Naive thymus-derived CD4-positive, alpha-beta T cell (primary cell): Measurements from ENCODE around the gene PPP1R1B. TPM values are rescaled to one million over a fixed set of nuclear protein-coding genes. Genes with fewer than 3 reads are reported as not detected.
A peak's percentile ranks its signal among the peaks of the same experiment; 100 is the strongest.

ENCODE experiments used
- ATAC-seq: fragments of 150-1000 bp; cut with Tn5 transposase; 2 replicates; pipeline ENCODE4 v1.10.0; 2021; ENCODE audit warnings: mild to moderate bottlenecking, moderate library complexity
- CTCF ChIA-PET: fragments of 350-600 bp; sonication (Branson Sonifier 250); formaldehyde crosslinking; loops from one replicate; lab custom pipeline; 2021; ENCODE audit warnings: antibody characterized with exemption; lab: Charles Lee
- POLR2A ChIA-PET: fragments of 350-600 bp; sonication (Branson Sonifier 250); formaldehyde crosslinking; loops from one replicate; lab custom pipeline; 2021; ENCODE audit warnings: antibody characterized with exemption, inconsistent platforms; lab: Charles Lee
- DNase-seq, 9 donors: peaks; one replicate each; pipeline versions ENCODE4 v3.0.0 to v3.0.0-alpha.2; 2020 to 2022; ENCODE audit warnings: mixed read lengths in 1 of 9
- H3K27ac ChIP-seq: one replicate; pipeline ENCODE4 v1.7.0; 2013; ENCODE audit warnings: mild to moderate bottlenecking, low read depth, low read length, moderate library complexity
- H3K27me3 ChIP-seq, 2 donors: one replicate each; pipeline ENCODE4 v1.7.0; 2013; ENCODE audit warnings: low read length in 2 of 2, mild to moderate bottlenecking in 2 of 2, moderate library complexity in 2 of 2; ENCODE audit not compliant: control insufficient read depth in 2 of 2, insufficient read depth in 2 of 2
- H3K36me3 ChIP-seq, 3 experiments: 1 replicate in 2 of 3; 2 replicates in 1 of 3; pipeline ENCODE4 v1.7.0; 2013; ENCODE audit warnings: low read length in 3 of 3, mild to moderate bottlenecking in 3 of 3, moderate library complexity in 1 of 3; ENCODE audit not compliant: insufficient read depth in 3 of 3, control insufficient read depth in 2 of 3
- H3K4me1 ChIP-seq, 2 donors: one replicate each; pipeline ENCODE4 v1.7.0; 2013; ENCODE audit warnings: low read length in 2 of 2, mild to moderate bottlenecking in 2 of 2, moderate library complexity in 1 of 2; ENCODE audit not compliant: control insufficient read depth in 2 of 2, insufficient read depth in 2 of 2
- H3K4me3 ChIP-seq: 2 replicates; pipeline ENCODE4 v1.7.0; 2013; ENCODE audit warnings: mild to moderate bottlenecking, low read length
- H3K9me3 ChIP-seq, 3 experiments: 1 replicate in 2 of 3; 2 replicates in 1 of 3; pipeline ENCODE4 v1.7.0; 2013; ENCODE audit warnings: low read length in 3 of 3; ENCODE audit not compliant: control insufficient read depth in 2 of 3
- H3K27ac Mint-ChIP-seq, 9 donors: one replicate each; pipeline ENCODE4 v1.8.0; 2020 to 2022; ENCODE audit warnings: mixed read lengths in 9 of 9, mild to moderate bottlenecking in 8 of 9, moderate library complexity in 5 of 9, inconsistent platforms in 2 of 9
- H3K27me3 Mint-ChIP-seq, 5 donors: one replicate each; pipeline ENCODE4 v1.8.0; 2021 to 2022; ENCODE audit warnings: mixed read lengths in 5 of 5, mild to moderate bottlenecking in 1 of 5
- H3K36me3 Mint-ChIP-seq, 5 donors: one replicate each; pipeline ENCODE4 v1.8.0; 2020 to 2022; ENCODE audit warnings: mixed read lengths in 5 of 5, mild to moderate bottlenecking in 3 of 5, inconsistent platforms in 1 of 5
- H3K4me1 Mint-ChIP-seq, 7 donors: one replicate each; pipeline ENCODE4 v1.8.0; 2020 to 2022; ENCODE audit warnings: mixed read lengths in 7 of 7, mild to moderate bottlenecking in 3 of 7, inconsistent platforms in 1 of 7
- H3K4me3 Mint-ChIP-seq, 10 donors: one replicate each; pipeline ENCODE4 v1.8.0; 2020 to 2022; ENCODE audit warnings: mild to moderate bottlenecking in 10 of 10, mixed read lengths in 10 of 10, moderate library complexity in 6 of 10, inconsistent platforms in 2 of 10
- H3K9me3 Mint-ChIP-seq, 11 donors: one replicate each; pipeline ENCODE4 v1.8.0; 2020 to 2022; ENCODE audit warnings: mixed read lengths in 11 of 11, mild to moderate bottlenecking in 4 of 11, inconsistent platforms in 1 of 11, moderate library complexity in 1 of 11
- intact Hi-C, 2 donors: fragments of 100-400 bp; cut with micrococcal nuclease; formaldehyde crosslinking; loops; one replicate each; pipeline ENCODE4 v1.15.1; 2023
- polyA plus RNA-seq, 2 donors: library from polyadenylated mRNA; unstranded; fragments of 300-500 nt; fragmentation: Illumina TruSeq; gene quantifications; one replicate each; pipeline ENCODE4 v1.2.3, GENCODE V29; 2021
- total RNA-seq, 6 experiments: library from RNA in 5 of 6; stranded (reverse) in 5 of 6; gene quantifications; 1 replicate in 5 of 6; 2 replicates in 1 of 6; pipeline ENCODE4 v1.2.3 and lab custom pipeline; 2021 to 2026

The PPP1R1B gene
- total and polyA plus RNA-seq, 7 experiments from 2014 or later: not detected

- H3K4me3 ChIP-seq: no peak overlapping the region
- intact Hi-C loops: no loop called here
- peaks cover 0 to 1% (median 0%) of the 10 kb centered on the region in 5 donors for H3K36me3 Mint-ChIP-seq
- H3K4me3 Mint-ChIP-seq: no peak overlapping the region
- ATAC-seq: no peak
- peaks cover 0 to 70% (median 11%) of the 10 kb centered on the region in 5 donors for H3K27me3 Mint-ChIP-seq
- ChIA-PET POLR2A (interaction anchor here (0.7 to 1.3 kb wide), 2 partner anchors 9 to 228 kb away, joined by 3 read pairs; no protein-coding TSS in a partner anchor), CTCF (interaction anchor here (0.5 to 1.0 kb wide), 4 partner anchors 8 to 202 kb away, joined by 3 to 5 read pairs (median 4); no protein-coding TSS in a partner anchor)
- no peaks in the 10 kb centered on the region for H3K36me3 ChIP-seq
- H3K4me1 ChIP-seq: peaks cover 6 to 11% of the 10 kb centered on the region in 2 donors
- H3K9me3 ChIP-seq: no peaks in the 10 kb centered on the region
- DNase-seq: no peak
- peaks cover 0 to 13% (median 3%) of the 10 kb centered on the region in 7 donors for H3K4me1 Mint-ChIP-seq
- H3K9me3 Mint-ChIP-seq: peaks cover 0 to 2% (median 0%) of the 10 kb centered on the region in 11 donors
- H3K27ac ChIP-seq: no peak overlapping the region
- H3K27me3 ChIP-seq: peaks cover 0 to 4% of the 10 kb centered on the region in 2 donors
- H3K27ac Mint-ChIP-seq: no peak overlapping the region
These were observed 12.1 kb upstream of the PPP1R1B start for GRCh38 chr17:39614545-39615157.

GRCh38 chr17:39615434-39615833 is 11.3 kb upstream of the PPP1R1B start:
- Mint-ChIP-seq H3K9me3 (no peaks in the 10 kb centered on the region), H3K27ac (no peak overlapping the region), H3K4me1 (peaks cover 0 to 14% (median 3%) of the 10 kb centered on the region in 7 donors), H3K27me3 (peaks cover 0 to 68% (median 7%) of the 10 kb centered on the region in 5 donors), H3K4me3 (peak overlapping the region in 2 of 10 donors; percentile 5 to 29), H3K36me3 (peaks cover 0 to 1% (median 0%) of the 10 kb centered on the region in 5 donors)
- intact Hi-C loops: no loop called here
- H3K4me3 ChIP-seq: no peak overlapping the region
- no peak for ATAC-seq
- peaks cover 0 to 4% of the 10 kb centered on the region in 2 donors for H3K27me3 ChIP-seq
- H3K36me3 ChIP-seq: no peaks in the 10 kb centered on the region
- ChIA-PET CTCF (interaction anchor here (0.7 to 1.0 kb wide), 2 partner anchors 14 to 37 kb away, joined by 3 to 4 read pairs; no protein-coding TSS in a partner anchor), POLR2A (interaction anchor here (1.3 kb wide), 1 partner anchor 9 kb away, joined by 3 read pairs; no protein-coding TSS in a partner anchor)
- H3K4me1 ChIP-seq: peaks cover 6 to 11% of the 10 kb centered on the region in 2 donors
- no peak for DNase-seq
- H3K9me3 ChIP-seq: no peaks in the 10 kb centered on the region
- H3K27ac ChIP-seq: no peak overlapping the region

- Histone ChIP-seq H3K27ac (no peak overlapping the region), H3K36me3 (no peaks in the 10 kb centered on the region), H3K9me3 (no peaks in the 10 kb centered on the region), H3K4me1 (peaks cover 7 to 13% of the 10 kb centered on the region in 2 donors), H3K4me3 (peak overlapping the region; percentile 48), H3K27me3 (peaks cover 0 to 4% of the 10 kb centered on the region in 2 donors)
- H3K36me3 Mint-ChIP-seq: peaks cover 0 to 1% (median 0%) of the 10 kb centered on the region in 5 donors
- peaks cover 0 to 68% (median 7%) of the 10 kb centered on the region in 5 donors for H3K27me3 Mint-ChIP-seq
- DNase-seq (no peak), ATAC-seq (no peak)
- peaks cover 4 to 18% (median 7%) of the 10 kb centered on the region in 7 donors for H3K4me1 Mint-ChIP-seq
- peak overlapping the region; percentile 39 to 87 (median 72) for H3K4me3 Mint-ChIP-seq
- no peaks in the 10 kb centered on the region for H3K9me3 Mint-ChIP-seq
- ChIA-PET CTCF (interaction anchor here (0.6 to 0.9 kb wide), 2 partner anchors 16 to 37 kb away, joined by 3 read pairs; no protein-coding TSS in a partner anchor), POLR2A (interaction anchor here (0.6 kb wide), 2 partner anchors 166 to 581 kb away, joined by 3 to 6 read pairs; no protein-coding TSS in a partner anchor)
- intact Hi-C loops: no loop called here
- peak overlapping the region in 1 of 9 donors; percentile 24 for H3K27ac Mint-ChIP-seq
These were observed 9.7 kb upstream of the PPP1R1B start for GRCh38 chr17:39617100-39617445.

- peaks cover 0 to 4% of the 10 kb centered on the region in 2 donors for H3K27me3 ChIP-seq
- ChIA-PET CTCF (interaction anchor here (0.9 kb wide), 1 partner anchor 16 kb away, joined by 3 read pairs; no protein-coding TSS in a partner anchor), POLR2A (interaction anchor here (0.6 to 2.1 kb wide), 5 partner anchors 7 to 581 kb away, joined by 3 to 6 read pairs (median 3); partner anchors contain the start of gene PNMT)
- intact Hi-C loops: loop anchor here in 1 of 2 donors (1.0 kb wide), 3 partner anchors 113 to 363 kb away; partner anchors contain the start of genes IKZF3, MIEN1 and PSMD3
- Mint-ChIP-seq H3K27me3 (peaks cover 0 to 68% (median 7%) of the 10 kb centered on the region in 5 donors), H3K9me3 (no peaks in the 10 kb centered on the region), H3K4me1 (peaks cover 5 to 23% (median 11%) of the 10 kb centered on the region in 7 donors), H3K27ac (peak overlapping the region in 5 of 9 donors; percentile 24 to 79 (median 59)), H3K4me3 (peak overlapping the region; percentile 39 to 91 (median 86)), H3K36me3 (peaks cover 0 to 1% (median 0%) of the 10 kb centered on the region in 5 donors)
- DNase-seq (peak; percentile 44 to 72 (median 64)), ATAC-seq (peak; percentile 59)
- no peaks in the 10 kb centered on the region for H3K9me3 ChIP-seq
- peak overlapping the region; percentile 48 for H3K4me3 ChIP-seq
- H3K4me1 ChIP-seq: peaks cover 12 to 16% of the 10 kb centered on the region in 2 donors
- no peaks in the 10 kb centered on the region for H3K36me3 ChIP-seq
- peak overlapping the region; percentile 31 for H3K27ac ChIP-seq
These were observed 9.1 kb upstream of the PPP1R1B start for GRCh38 chr17:39617446-39618245.

GRCh38 chr17:39618246-39618913 is 8.4 kb upstream of the PPP1R1B start:
- peaks cover 5 to 27% (median 15%) of the 10 kb centered on the region in 7 donors for H3K4me1 Mint-ChIP-seq
- POLR2A ChIA-PET: interaction anchor here (0.6 to 2.1 kb wide), 4 partner anchors 8 to 308 kb away, joined by 3 to 6 read pairs (median 4); partner anchors contain the start of gene PNMT
- no peaks in the 10 kb centered on the region for H3K9me3 Mint-ChIP-seq
- Histone ChIP-seq H3K9me3 (no peaks in the 10 kb centered on the region), H3K4me1 (peaks cover 12 to 19% of the 10 kb centered on the region in 2 donors), H3K27ac (peak overlapping the region; percentile 23), H3K36me3 (no peaks in the 10 kb centered on the region), H3K27me3 (peaks cover 0 to 4% of the 10 kb centered on the region in 2 donors), H3K4me3 (peak overlapping the region; percentile 52)
- H3K36me3 Mint-ChIP-seq: peaks cover 0 to 1% (median 0%) of the 10 kb centered on the region in 5 donors
- ATAC-seq (no peak), DNase-seq (no peak)
- H3K27ac Mint-ChIP-seq: peak overlapping the region in 6 of 9 donors; percentile 43 to 79 (median 62)
- CTCF ChIA-PET: interaction anchor here (8.9 kb wide), 1 partner anchor 17 kb away, joined by 104 read pairs; the partner anchor contains the start of gene STARD3
- intact Hi-C loops: loop anchor here in 1 of 2 donors (1.0 kb wide), 3 partner anchors 112 to 362 kb away; partner anchors contain the start of genes IKZF3, MIEN1 and PSMD3
- peak overlapping the region; percentile 77 to 91 (median 86) for H3K4me3 Mint-ChIP-seq
- H3K27me3 Mint-ChIP-seq: peaks cover 0 to 64% (median 0%) of the 10 kb centered on the region in 5 donors
